CD14-positive monocyte (primary cell): ENCODE results near the gene SATB1. TPM values are rescaled to one million over a fixed set of nuclear protein-coding genes. Genes with fewer than 3 reads are reported as not detected.

Experiments
- DNase-seq, 3 donors: peaks; one replicate each; pipeline ENCODE4 v3.0.0-alpha.2; 2011 to 2022
- H2AFZ ChIP-seq: 2 replicates; pipeline ENCODE4 v1.6.0; 2012; ENCODE audit warnings: mild to moderate bottlenecking, low read depth, low read length, inconsistent platforms; ENCODE audit not compliant: insufficient read depth, poor library complexity, severe bottlenecking
- H3K27ac ChIP-seq, 2 donors: 1 replicate in 1 of 2; 2 replicates in 1 of 2; pipeline ENCODE4 v1.5.1; 2012 to 2013; ENCODE audit warnings: low read length in 2 of 2, control low read depth in 1 of 2, inconsistent platforms in 1 of 2, low read depth in 1 of 2, mild to moderate bottlenecking in 1 of 2
- H3K27me3 ChIP-seq, 2 donors: one replicate each; pipeline versions ENCODE4 v1.6.0 to v1.6.1; 2011 to 2013; ENCODE audit warnings: low read length in 2 of 2; ENCODE audit not compliant: control insufficient read depth in 2 of 2, insufficient read depth in 2 of 2
- H3K36me3 ChIP-seq, 2 donors: replicated peaks in 1 of 2; 1 replicate in 1 of 2; 2 replicates in 1 of 2; pipeline versions ENCODE4 v1.5.1 to v1.6.1; 2012 to 2013; ENCODE audit warnings: low read length in 2 of 2, control low read depth in 1 of 2, inconsistent platforms in 1 of 2, mild to moderate bottlenecking in 1 of 2; ENCODE audit not compliant: insufficient read depth in 2 of 2, control insufficient read depth in 1 of 2
- H3K4me1 ChIP-seq, 2 donors: 1 replicate in 1 of 2; 2 replicates in 1 of 2; pipeline versions ENCODE4 v1.5.1 to v1.6.1; 2012 to 2013; ENCODE audit warnings: low read length in 2 of 2, control low read depth in 1 of 2, inconsistent platforms in 1 of 2, mild to moderate bottlenecking in 1 of 2, moderate library complexity in 1 of 2; ENCODE audit not compliant: insufficient read depth in 2 of 2, control insufficient read depth in 1 of 2
- H3K4me2 ChIP-seq: replicated peaks from 2 replicates; pipeline ENCODE3; 2012; ENCODE audit warnings: low read length, moderate library complexity, mild to moderate bottlenecking; ENCODE audit not compliant: poor library complexity, severe bottlenecking; ENCODE audit errors: extremely low read depth
- H3K4me3 ChIP-seq, 3 experiments: fragments of 200-600 bp in 1 of 3; sonication (generic) in 1 of 3; replicated peaks in 1 of 3; 1 replicate in 2 of 3; 2 replicates in 1 of 3; pipeline ENCODE4 v1.5.1; 2011 to 2013; ENCODE audit warnings: low read length in 3 of 3, mild to moderate bottlenecking in 3 of 3, control low read depth in 2 of 3, low read depth in 2 of 3, inconsistent platforms in 1 of 3, moderate library complexity in 1 of 3
- H3K79me2 ChIP-seq: 2 replicates; pipeline ENCODE4 v1.6.0; 2012; ENCODE audit warnings: mild to moderate bottlenecking, control low read depth, inconsistent platforms, low read length, moderate library complexity; ENCODE audit not compliant: insufficient read depth
- H3K9ac ChIP-seq: 2 replicates; pipeline ENCODE4 v1.6.0; 2017; ENCODE audit warnings: low read length, mild to moderate bottlenecking; ENCODE audit not compliant: insufficient read depth, poor library complexity, severe bottlenecking
- H3K9me3 ChIP-seq, 2 donors: replicated peaks in 1 of 2; 1 replicate in 1 of 2; 2 replicates in 1 of 2; pipeline versions ENCODE4 v1.5.1 to v1.6.1; 2012 to 2013; ENCODE audit warnings: low read length in 2 of 2, control low read depth in 1 of 2; ENCODE audit not compliant: control insufficient read depth in 1 of 2, insufficient read depth in 1 of 2
- H4K20me1 ChIP-seq: 2 replicates; pipeline ENCODE4 v1.6.0; 2012; ENCODE audit warnings: mild to moderate bottlenecking, low read length, control low read depth, moderate library complexity; ENCODE audit not compliant: insufficient read depth
- H3K27ac Mint-ChIP-seq, 7 donors: one replicate each; pipeline ENCODE4 v1.8.0; 2020; ENCODE audit warnings: mild to moderate bottlenecking in 7 of 7, mixed read lengths in 7 of 7, moderate library complexity in 6 of 7, inconsistent platforms in 2 of 7
- H3K27me3 Mint-ChIP-seq, 3 donors: one replicate each; pipeline ENCODE4 v1.8.0; 2021 to 2022; ENCODE audit warnings: low read depth in 3 of 3, mild to moderate bottlenecking in 3 of 3, mixed read lengths in 3 of 3, moderate library complexity in 3 of 3, inconsistent platforms in 1 of 3
- H3K36me3 Mint-ChIP-seq, 2 donors: one replicate each; pipeline ENCODE4 v1.8.0; 2020; ENCODE audit warnings: mixed read lengths in 2 of 2, inconsistent platforms in 1 of 2, mild to moderate bottlenecking in 1 of 2
- H3K4me1 Mint-ChIP-seq: one replicate; pipeline ENCODE4 v1.8.0; 2020; ENCODE audit warnings: mild to moderate bottlenecking, mixed read lengths
- H3K4me3 Mint-ChIP-seq, 2 donors: one replicate each; pipeline ENCODE4 v1.8.0; 2020; ENCODE audit warnings: mild to moderate bottlenecking in 2 of 2, mixed read lengths in 2 of 2, moderate library complexity in 1 of 2
- H3K9me3 Mint-ChIP-seq, 7 donors: one replicate each; pipeline ENCODE4 v1.8.0; 2020 to 2022; ENCODE audit warnings: mixed read lengths in 7 of 7, mild to moderate bottlenecking in 6 of 7, moderate library complexity in 6 of 7, inconsistent platforms in 2 of 7
- CTCF ChIP-seq: fragments of 200-600 bp; IDR thresholded peaks from one replicate; pipeline ENCODE4 v1.8.0; 2022; ENCODE audit warnings: antibody characterized with exemption, mild to moderate bottlenecking
- WGBS: methylation state at CpG from one replicate; pipeline ENCODE4 v1.1.5; 2013; ENCODE audit warnings: missing lambda C conversion rate; ENCODE audit not compliant: insufficient coverage; 5-methylcytosine and 5-hydroxymethylcytosine counted together
- intact Hi-C, 2 donors: fragments of 100-400 bp; cut with micrococcal nuclease; formaldehyde crosslinking; loops; one replicate each; pipeline versions ENCODE4 v1.15.0 to v1.15.1; 2023
- polyA plus RNA-seq, 3 donors: library from polyadenylated mRNA; depleted of rRNA in 1 of 3; unstranded in 2 of 3; stranded (reverse) in 1 of 3; fragments of 300-500 nt in 2 of 3; fragments of >200 nt in 1 of 3; fragmentation: Illumina TruSeq in 2 of 3; gene quantifications; 1 replicate in 2 of 3; 2 replicates in 1 of 3; pipeline ENCODE4 v1.2.3, GENCODE V29; 2012 to 2021

The SATB1 gene
- polyA plus RNA-seq, 3 donors = 4.3 to 35.3 (median 6.9) TPM

- Mint-ChIP-seq H3K4me1 (peaks cover 14% of the 10 kb centered on the region), H3K27ac (no peak overlapping the region), H3K9me3 (no peaks in the 10 kb centered on the region), H3K36me3 (peaks cover 58 to 59% of the 10 kb centered on the region in 2 donors), H3K4me3 (no peak overlapping the region), H3K27me3 (no peaks in the 10 kb centered on the region)
- H3K9ac ChIP-seq = no peak overlapping the region
- H3K79me2 ChIP-seq = peaks cover 22% of the 10 kb centered on the region
- no peak for DNase-seq
- no peak overlapping the region for H3K4me2 ChIP-seq
- WGBS = 90% methylated on average over 8 of the region's 10 CpGs
- no peaks in the 10 kb centered on the region for H3K9me3 ChIP-seq
- H3K36me3 ChIP-seq = peaks cover 55 to 75% of the 10 kb centered on the region in 2 donors
- intact Hi-C loops = no loop called here
- H3K27me3 ChIP-seq = no peaks in the 10 kb centered on the region
- no peak for TF ChIP-seq CTCF
- H3K4me3 ChIP-seq = no peak overlapping the region
- no peak overlapping the region for H2AFZ ChIP-seq
- H4K20me1 ChIP-seq = peaks cover 6% of the 10 kb centered on the region
- H3K4me1 ChIP-seq = peaks cover 3 to 7% of the 10 kb centered on the region in 2 donors
- H3K27ac ChIP-seq = no peak overlapping the region
Observed at GRCh38 chr3:18417904-18418572, 7.1 kb downstream of the SATB1 start.

- H3K9me3 Mint-ChIP-seq = no peaks in the 10 kb centered on the region
- Histone ChIP-seq H3K4me1 (no peaks in the 10 kb centered on the region), H3K9me3 (no peaks in the 10 kb centered on the region), H3K79me2 (peaks cover 5% of the 10 kb centered on the region), H3K36me3 (peaks cover 55 to 86% of the 10 kb centered on the region in 2 donors), H3K9ac (no peak overlapping the region), H3K4me2 (no peak overlapping the region), H2AFZ (no peak overlapping the region), H3K27me3 (no peaks in the 10 kb centered on the region), H3K4me3 (no peak overlapping the region), H4K20me1 (no peaks in the 10 kb centered on the region), H3K27ac (no peak overlapping the region)
- peaks cover 3% of the 10 kb centered on the region for H3K4me1 Mint-ChIP-seq
- H3K27ac Mint-ChIP-seq = no peak overlapping the region
- no peaks in the 10 kb centered on the region for H3K27me3 Mint-ChIP-seq
- peaks cover 68 to 69% of the 10 kb centered on the region in 2 donors for H3K36me3 Mint-ChIP-seq
- H3K4me3 Mint-ChIP-seq = no peak overlapping the region
- WGBS = 100% methylated on average over 1 of the region's 3 CpGs
- no peak for DNase-seq
- intact Hi-C loops = no loop called here
- TF ChIP-seq CTCF = no peak
Observed at GRCh38 chr3:18416332-18416731, 8.8 kb downstream of the SATB1 start.
